ENCODE measurements around the gene TSEN2. TPM values are rescaled to one million over a fixed set of nuclear protein-coding genes. Genes with fewer than 3 reads are reported as not detected.
A peak's percentile ranks its signal among the peaks of the same experiment; 100 is the strongest.
"Not testable (repeated sequence)": the region's sequence is repeated elsewhere in the genome, so short reads cannot be mapped to it uniquely, and the experiment has no call there.

TSEN2 gene
- 5.7 and 11.3 TPM in 2 replicates for total RNA-seq

- DNase-seq (ENCODE audit: extremely low read depth, low read depth, low spot score) = peak; percentile 61
These were observed at the start of gene TSEN2 for GRCh38 chr3:12484198-12484982. TSS of gene TSEN2 (plus strand) at chr3:12484480. CDS start at chr3:12489801, 5,321 bp downstream.

- no peak for DNase-seq (ENCODE audit: extremely low read depth, low read depth, low spot score)
These were observed 47.6 kb upstream of the TSEN2 start for GRCh38 chr3:12436514-12437220.

- DNase-seq (ENCODE audit: extremely low read depth, low read depth, low spot score) = no peak
These were observed 47.1 kb upstream of the TSEN2 start for GRCh38 chr3:12437221-12437605.

- no peak for DNase-seq (ENCODE audit: extremely low read depth, low read depth, low spot score)
These were observed 46.4 kb upstream of the TSEN2 start for GRCh38 chr3:12437861-12438260.

GRCh38 chr3:12438318-12438717, 46.0 kb upstream of the TSEN2 start:
- no peak for DNase-seq (ENCODE audit: extremely low read depth, low read depth, low spot score)

- no peak for DNase-seq (ENCODE audit: extremely low read depth, low read depth, low spot score)
These were observed 44.9 kb upstream of the TSEN2 start for GRCh38 chr3:12439161-12439940.

- DNase-seq (ENCODE audit: extremely low read depth, low read depth, low spot score) = no peak
These were observed 43.2 kb upstream of the TSEN2 start for GRCh38 chr3:12440927-12441714.

GRCh38 chr3:12442654-12443501, 41.4 kb upstream of the TSEN2 start:
- no peak for DNase-seq (ENCODE audit: extremely low read depth, low read depth, low spot score)

GRCh38 chr3:12443781-12444522, 40.3 kb upstream of the TSEN2 start:
- no peak for DNase-seq (ENCODE audit: extremely low read depth, low read depth, low spot score)

GRCh38 chr3:12444582-12445471, 39.5 kb upstream of the TSEN2 start:
- no peak for DNase-seq (ENCODE audit: extremely low read depth, low read depth, low spot score)

GRCh38 chr3:12445523-12446240, 38.6 kb upstream of the TSEN2 start:
- DNase-seq (ENCODE audit: extremely low read depth, low read depth, low spot score) = no peak

GRCh38 chr3:12446298-12446697, 38.0 kb upstream of the TSEN2 start:
- no peak for DNase-seq (ENCODE audit: extremely low read depth, low read depth, low spot score)

GRCh38 chr3:12447075-12447474, 37.2 kb upstream of the TSEN2 start:
- no peak for DNase-seq (ENCODE audit: extremely low read depth, low read depth, low spot score)

GRCh38 chr3:12448404-12449202, 35.7 kb upstream of the TSEN2 start:
- not testable (repeated sequence) for DNase-seq (ENCODE audit: extremely low read depth, low read depth, low spot score)

GRCh38 chr3:12449889-12450682, 34.2 kb upstream of the TSEN2 start:
- DNase-seq (ENCODE audit: extremely low read depth, low read depth, low spot score) = no peak

GRCh38 chr3:12451481-12451880, 32.8 kb upstream of the TSEN2 start:
- no peak for DNase-seq (ENCODE audit: extremely low read depth, low read depth, low spot score)
